ENCODE data around the gene LRRTM4.

The LRRTM4 gene

GRCh38 chr2:76977846-76978727, 544.1 kb downstream of the LRRTM4 start:
- no peak for DNase-seq

GRCh38 chr2:76975752-76976151, 546.4 kb downstream of the LRRTM4 start:
- DNase-seq = no peak

DNA sequence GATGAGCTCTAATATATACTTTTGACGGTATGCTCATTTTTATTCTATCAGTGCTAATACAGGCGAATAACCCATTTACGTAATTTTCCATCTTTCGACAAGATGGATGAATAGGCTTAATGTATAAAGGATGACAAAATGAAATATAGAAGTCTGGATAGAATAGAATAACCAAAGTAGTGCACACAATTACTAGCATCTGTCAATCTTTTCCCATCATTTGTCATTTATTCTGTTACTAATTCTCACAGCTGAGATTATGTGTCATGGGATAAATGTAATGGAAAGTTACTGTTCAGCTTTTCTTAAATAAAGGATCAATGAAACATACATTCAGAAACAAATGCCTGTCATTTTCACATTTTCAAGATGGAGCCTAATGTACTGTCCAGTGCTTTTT, 548.6 kb downstream of the LRRTM4 start:
- DNase-seq = no peak

GRCh38 chr2:76965772-76966171, 556.4 kb downstream of the LRRTM4 start:
- DNase-seq = no peak

DNA sequence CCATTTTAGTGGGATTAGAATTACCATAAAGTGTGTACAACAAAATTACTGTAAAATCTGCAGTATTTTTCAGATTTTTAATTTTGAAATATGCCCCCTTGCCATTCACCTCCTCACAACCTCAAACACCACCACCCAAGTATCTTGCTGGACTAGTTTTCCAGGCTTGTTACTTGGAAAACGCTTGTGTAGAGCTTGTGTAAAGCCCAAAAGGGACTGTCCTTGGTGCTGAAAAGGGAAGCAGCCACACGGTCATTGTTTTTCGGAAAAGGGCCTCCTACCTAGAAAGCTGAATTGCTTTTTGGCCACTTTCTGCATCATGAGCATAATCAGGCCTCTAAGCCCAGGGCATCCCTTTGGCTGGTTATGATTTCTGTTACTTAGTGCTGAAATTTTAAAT, 563.4 kb downstream of the LRRTM4 start:
- DNase-seq = no peak

DNA sequence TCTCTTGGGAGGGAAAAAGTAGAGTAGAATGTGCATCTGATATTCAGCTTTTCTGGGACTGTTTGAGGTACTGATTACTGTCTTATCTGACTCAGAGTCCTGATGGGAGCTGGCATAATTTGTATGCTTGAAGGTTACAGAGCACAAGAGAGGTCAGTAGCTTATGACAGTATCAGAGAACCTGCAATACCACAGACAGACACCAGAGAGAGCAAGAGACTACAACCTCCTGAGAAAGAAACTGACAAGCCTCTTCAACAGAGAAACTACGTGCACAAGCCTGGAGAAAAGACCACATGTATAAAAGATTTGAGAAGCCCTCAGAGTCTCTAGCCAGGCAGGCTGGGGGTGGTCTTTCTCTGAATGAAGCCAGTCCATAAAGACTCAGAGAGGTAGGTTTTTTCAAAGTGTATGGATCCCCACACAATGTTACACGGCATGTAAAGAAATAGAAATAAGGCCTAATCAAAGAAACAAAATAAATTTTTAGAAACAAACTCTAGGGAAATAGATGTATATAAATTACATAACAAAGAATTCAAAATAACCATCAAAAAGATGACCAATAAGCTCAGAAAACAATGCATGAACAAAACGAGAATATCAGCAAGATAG, 568.3 kb downstream of the LRRTM4 start:
- DNase-seq = peak; percentile 47

GRCh38 chr2:76946631-76947145, 575.5 kb downstream of the LRRTM4 start:
- no peak for DNase-seq

- no peak for DNase-seq
Observed at GRCh38 chr2:76940559-76940958, 581.6 kb downstream of the LRRTM4 start.

GRCh38 chr2:76938153-76938552, 584.0 kb downstream of the LRRTM4 start:
- DNase-seq = no peak

DNA sequence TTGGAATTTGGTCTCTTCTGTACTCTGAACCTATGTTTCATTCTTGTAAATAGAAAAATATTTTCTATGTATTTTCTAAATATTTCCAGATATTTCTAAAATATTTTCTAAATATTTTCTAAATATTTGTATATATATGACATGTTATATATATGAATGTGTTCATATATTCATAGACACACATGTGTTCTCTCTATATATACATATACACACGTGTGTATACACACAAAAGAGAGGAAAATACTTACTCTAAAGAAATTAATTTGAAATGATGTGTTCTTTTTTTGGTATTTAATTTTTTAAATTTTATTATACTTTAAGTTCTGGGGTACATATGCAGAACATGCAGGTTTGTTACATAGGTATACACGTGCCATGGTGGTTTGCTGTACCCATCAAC, 589.6 kb downstream of the LRRTM4 start:
- DNase-seq = no peak

- DNase-seq = no peak
Observed at GRCh38 chr2:76930056-76930744, 592.0 kb downstream of the LRRTM4 start.

DNA sequence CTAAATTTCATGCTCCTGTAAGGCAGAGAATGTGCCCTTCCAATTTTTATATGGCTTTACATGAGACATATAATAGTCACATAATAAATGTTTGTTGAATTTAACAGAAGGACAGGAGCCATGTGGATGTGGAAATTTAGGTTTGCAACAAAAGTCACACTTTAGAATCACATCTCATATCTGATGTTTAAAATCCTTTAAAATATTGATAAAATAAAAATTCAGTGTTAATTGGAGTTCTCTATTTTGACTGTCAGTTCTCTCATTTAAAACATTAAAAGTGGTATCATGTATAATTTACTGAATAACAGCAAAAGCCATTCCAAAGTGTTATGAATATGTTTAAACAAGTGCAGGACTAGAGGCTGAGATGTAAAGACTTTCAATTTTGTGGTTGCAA, 594.1 kb downstream of the LRRTM4 start:
- no peak for DNase-seq

GRCh38 chr2:76921006-76921405, 601.2 kb downstream of the LRRTM4 start:
- DNase-seq = no peak

- no peak for DNase-seq
Observed at GRCh38 chr2:76895469-76895868, 626.7 kb downstream of the LRRTM4 start.

DNA sequence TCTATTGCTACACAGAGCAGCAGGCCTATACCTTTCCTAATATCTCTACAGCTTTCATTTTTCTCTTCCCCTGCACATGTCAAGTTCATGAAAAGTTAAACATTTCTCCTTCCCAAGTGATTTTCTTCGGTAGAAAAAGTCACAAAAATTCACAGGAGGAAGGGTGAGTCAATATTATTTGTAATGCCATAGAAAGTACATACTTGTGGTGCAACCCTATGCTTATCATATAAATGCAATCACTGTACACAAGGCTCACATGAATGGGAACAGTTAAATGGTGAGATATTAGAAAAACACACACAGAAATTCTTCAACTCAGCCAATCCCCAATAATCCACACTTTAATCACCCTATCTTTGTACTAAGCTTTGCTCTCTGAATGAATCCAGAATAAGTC, 651.6 kb downstream of the LRRTM4 start:
- no peak for DNase-seq

GRCh38 chr2:76870011-76870410, 652.2 kb downstream of the LRRTM4 start:
- no peak for DNase-seq

GRCh38 chr2:76867854-76868253, 654.3 kb downstream of the LRRTM4 start:
- no peak for DNase-seq

DNA sequence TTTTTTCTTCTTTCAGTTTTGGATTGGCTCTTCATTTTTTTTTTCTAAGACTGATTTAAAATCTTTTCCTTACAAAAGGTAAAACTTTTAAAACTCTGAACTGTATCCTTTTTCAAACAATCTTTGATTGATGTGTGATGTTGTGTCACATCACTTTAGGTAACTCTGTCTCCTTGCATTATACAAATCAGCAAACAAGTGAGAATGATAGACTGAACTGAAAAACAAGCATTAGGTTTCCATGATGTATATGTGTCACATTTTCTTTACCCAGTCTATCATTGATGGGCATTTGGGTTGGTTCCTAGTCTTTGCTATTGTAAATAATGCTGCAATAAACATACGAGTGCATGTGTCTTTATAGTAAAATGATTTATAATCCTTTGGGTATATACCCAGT, 655.7 kb downstream of the LRRTM4 start:
- DNase-seq = no peak

- no peak for DNase-seq
Observed at GRCh38 chr2:76862901-76863300, 659.3 kb downstream of the LRRTM4 start.

DNA sequence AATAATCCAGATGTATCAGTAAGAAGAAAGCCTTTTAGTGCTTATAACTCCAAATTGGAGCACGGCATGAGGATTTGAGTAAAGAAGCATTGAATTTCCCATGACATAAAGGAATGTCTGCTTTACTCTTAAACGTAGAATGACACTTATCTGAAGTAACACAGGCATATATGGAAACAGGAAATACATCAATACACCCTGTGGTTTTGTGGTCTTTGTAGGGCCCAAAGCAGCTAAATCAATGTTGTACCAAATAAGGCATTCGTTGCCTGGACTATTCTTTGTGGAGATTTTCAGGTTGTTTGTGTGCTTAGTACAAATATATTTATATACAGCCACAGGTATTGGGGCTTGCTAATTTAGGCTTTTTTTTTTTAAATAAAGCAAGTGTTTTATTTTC, 660.5 kb downstream of the LRRTM4 start:
- DNase-seq = no peak

GRCh38 chr2:76851000-76851399, 671.2 kb downstream of the LRRTM4 start:
- DNase-seq = peak; percentile 45

GRCh38 chr2:76849086-76849485, 673.1 kb downstream of the LRRTM4 start:
- DNase-seq = no peak

- DNase-seq = no peak
Observed at GRCh38 chr2:76839826-76840225, 682.4 kb downstream of the LRRTM4 start.
